AG08395 (cell line): Measurements from ENCODE around the gene DOK1.
A peak's percentile ranks its signal among the peaks of the same experiment; 100 is the strongest.

Source experiments
- DNase-seq: peaks from one replicate; pipeline ENCODE4 v3.0.0; 2012; ENCODE audit warnings: mixed read lengths, low spot score

DOK1 gene

GRCh38 chr2:74525717-74526648, 28.5 kb upstream of the DOK1 start, which contains the start of gene DQX1:
DQX1 (minus strand) TSS chr2:74526231; CDS start chr2:74525729, 502 bp downstream.
- DNase-seq: peak; percentile 31

GRCh38 chr2:74526649-74527230, 27.8 kb upstream of the DOK1 start:
- no peak for DNase-seq

- no peak for DNase-seq
Measured at GRCh38 chr2:74527741-74528140, 26.8 kb upstream of the DOK1 start.

DNA sequence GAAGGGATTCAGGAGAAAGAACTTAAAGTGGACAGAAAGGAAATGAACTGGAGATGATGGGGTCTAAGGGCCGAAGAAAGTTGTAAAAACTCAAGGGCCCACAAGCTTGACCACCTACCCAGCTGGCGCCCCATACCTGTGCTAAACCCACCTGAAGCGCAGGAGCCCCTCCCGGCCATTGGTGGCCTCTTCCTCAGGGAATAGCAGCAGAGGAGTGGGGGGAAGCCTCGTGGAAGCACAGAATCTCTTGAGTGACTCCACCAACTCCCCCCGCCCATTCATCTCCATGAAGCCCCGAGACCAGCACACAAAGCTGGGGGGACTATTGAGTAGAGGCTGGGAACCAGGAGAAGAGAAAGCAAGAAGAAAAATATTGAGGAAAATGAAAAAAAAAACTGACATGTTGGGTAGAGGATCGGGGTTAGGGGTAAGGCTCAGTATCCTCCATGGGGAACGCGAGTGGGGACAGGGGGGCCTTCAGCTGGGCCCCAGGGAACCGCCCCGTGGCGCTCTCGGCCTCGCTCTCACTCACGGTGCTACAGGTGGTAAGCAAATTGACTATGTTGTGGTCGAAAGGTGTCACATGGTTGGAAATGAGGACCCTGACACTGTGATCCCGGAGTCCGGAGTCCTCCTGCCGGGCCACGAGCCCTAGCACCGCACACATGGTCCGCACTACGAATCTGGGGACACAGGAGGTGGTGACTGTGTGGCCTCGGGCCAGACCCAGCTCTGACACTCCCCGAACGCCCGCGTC, 25.7 kb upstream of the DOK1 start:
- no peak for DNase-seq

DNA sequence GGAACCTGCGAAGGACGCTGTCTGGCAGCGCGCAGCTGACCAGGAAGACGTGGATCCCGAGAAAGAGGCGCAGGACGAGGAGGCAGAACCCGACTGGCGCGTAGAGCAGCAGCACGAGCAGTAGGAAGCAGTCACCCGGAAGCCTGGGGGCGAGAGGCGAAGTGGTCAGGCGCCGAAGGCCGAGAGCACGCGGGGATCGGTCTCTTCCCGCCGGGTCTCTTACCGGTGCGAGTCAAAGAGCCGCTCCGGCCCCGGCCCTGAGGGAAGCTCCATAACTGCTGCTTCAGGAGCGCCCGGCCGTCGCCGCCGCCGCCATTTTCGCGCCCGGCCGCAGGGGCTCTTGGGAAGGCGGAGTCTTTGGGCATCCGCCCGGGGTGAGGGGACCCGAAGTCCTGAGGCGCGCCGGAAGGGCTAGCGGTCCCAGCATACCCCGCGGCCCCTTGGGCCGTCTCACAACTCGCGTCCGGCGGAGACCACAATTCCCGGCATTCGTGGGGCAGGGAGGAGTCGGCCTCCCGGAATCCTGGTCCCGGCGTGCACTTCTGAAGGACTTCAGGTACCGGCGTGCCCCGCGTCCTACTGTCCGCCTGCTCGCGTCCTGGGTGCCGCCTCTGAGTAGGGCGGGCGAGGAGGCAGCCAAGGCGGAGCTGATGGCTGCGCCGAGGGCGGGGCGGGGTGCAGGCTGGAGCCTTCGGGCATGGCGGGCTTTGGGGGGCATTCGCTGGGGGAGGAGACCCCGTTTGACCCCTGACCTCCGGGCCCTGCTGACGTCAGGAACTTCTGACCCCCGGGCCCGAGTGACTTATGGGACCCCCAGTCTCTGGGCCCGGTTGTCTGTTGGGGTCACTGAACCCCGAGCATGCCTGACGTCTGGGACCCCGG, 24.9 kb upstream of the DOK1 start, which contains the start of the genes AUP1 and HTRA2:
AUP1 (minus strand) TSS at position 350 of the 882 bp plus-strand sequence; CDS start at position 273, 77 bp downstream.
HTRA2 (plus strand) TSS at position 577 of the 882 bp plus-strand sequence; CDS start at position 651, 74 bp downstream.
- DNase-seq: peak; percentile 99

DNA sequence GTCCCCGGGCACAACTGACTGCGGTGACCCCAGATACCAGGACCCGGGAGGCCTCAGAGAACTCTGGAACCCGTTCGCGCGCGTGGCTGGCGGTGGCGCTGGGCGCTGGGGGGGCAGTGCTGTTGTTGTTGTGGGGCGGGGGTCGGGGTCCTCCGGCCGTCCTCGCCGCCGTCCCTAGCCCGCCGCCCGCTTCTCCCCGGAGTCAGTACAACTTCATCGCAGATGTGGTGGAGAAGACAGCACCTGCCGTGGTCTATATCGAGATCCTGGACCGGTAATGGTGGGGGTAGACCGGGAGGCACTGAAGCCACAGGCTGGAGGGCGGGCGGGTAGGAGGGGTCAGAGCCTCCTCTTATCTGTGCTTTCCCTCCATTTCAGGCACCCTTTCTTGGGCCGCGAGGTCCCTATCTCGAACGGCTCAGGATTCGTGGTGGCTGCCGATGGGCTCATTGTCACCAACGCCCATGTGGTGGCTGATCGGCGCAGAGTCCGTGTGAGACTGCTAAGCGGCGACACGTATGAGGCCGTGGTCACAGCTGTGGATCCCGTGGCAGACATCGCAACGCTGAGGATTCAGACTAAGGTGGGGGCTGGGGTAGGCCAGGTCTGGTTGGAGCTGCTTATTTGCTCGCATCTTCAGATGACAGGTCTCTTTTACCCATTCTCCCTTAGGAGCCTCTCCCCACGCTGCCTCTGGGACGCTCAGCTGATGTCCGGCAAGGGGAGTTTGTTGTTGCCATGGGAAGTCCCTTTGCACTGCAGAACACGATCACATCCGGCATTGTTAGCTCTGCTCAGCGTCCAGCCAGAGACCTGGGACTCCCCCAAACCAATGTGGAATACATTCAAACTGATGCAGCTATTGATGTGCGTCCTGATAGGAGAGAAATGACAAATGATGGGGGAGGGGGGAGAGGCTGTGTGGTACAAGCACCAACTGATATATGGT, 24.0 kb upstream of the DOK1 start:
- DNase-seq: peak; percentile 57

DNA sequence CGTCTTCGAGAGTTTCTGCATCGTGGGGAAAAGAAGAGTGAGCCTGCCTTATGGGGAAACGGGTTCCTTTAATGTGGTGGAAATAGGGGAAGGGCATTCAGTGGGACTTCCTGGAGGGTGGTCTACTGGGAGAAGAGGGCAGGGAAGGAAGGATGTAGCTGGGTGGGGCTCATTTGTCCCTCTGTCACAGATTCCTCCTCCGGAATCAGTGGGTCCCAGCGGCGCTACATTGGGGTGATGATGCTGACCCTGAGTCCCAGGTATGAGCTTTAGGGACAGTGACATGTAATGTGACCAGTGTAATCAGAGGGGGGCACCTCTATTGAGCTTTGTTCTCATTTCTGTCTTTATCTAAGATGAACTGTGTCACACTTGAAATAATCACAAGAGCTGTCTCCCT, 22.9 kb upstream of the DOK1 start:
- DNase-seq: no peak

- DNase-seq: no peak
Measured at GRCh38 chr2:74532222-74532621, 22.3 kb upstream of the DOK1 start.

GRCh38 chr2:74533464-74533863, 21.1 kb upstream of the DOK1 start:
- no peak for DNase-seq

GRCh38 chr2:74534411-74534810, 20.1 kb upstream of the DOK1 start:
- no peak for DNase-seq

- DNase-seq: no peak
Measured at GRCh38 chr2:74535440-74535965, 19.0 kb upstream of the DOK1 start.

- DNase-seq: no peak
Measured at GRCh38 chr2:74536166-74536950, 18.2 kb upstream of the DOK1 start.

GRCh38 chr2:74537140-74537539, 17.4 kb upstream of the DOK1 start:
- no peak for DNase-seq

GRCh38 chr2:74538881-74539339, 15.6 kb upstream of the DOK1 start:
- DNase-seq: no peak

DNA sequence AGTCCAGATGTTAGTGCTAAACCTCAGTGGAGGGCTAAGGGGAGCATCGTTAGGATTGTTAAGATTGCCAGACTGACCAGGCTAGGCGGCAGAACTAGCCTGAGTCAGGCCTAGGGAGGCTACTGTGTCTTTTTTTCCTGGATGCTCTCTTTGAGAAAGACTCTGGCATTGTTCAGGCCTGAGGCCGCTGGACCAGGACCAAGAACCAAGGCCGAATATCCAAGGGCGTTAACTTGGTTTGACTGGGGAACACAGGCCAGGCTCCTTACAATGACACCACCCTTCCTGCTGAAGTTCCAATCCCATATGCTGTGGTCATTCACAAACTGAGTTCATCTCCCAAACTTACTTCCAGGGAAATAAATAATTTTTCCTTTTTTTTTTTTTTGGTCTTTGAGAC, 14.2 kb upstream of the DOK1 start:
- DNase-seq: peak; percentile 88

GRCh38 chr2:74542978-74543377, 11.5 kb upstream of the DOK1 start:
- no peak for DNase-seq

DNA sequence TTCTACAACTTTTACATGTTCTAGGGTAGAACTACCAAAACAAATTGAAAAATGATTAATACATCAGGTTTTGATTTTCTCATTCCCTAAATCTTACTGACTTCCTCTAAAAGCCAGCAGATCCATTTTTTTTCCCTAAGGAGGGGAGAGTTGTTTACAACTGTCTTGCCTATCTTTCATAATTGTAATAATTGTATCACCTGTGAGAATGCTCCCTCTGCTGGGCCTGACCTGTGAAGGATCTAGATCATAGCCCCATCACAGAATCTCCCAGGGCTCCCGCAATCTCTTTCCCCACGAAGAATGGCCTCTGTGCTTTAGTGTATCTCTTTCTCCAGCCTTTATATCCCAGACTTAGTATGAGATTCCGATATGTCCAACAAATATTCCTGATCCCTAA, 9.9 kb upstream of the DOK1 start:
- no peak for DNase-seq

- no peak for DNase-seq
Measured at GRCh38 chr2:74546004-74546403, 8.5 kb upstream of the DOK1 start.

DNA sequence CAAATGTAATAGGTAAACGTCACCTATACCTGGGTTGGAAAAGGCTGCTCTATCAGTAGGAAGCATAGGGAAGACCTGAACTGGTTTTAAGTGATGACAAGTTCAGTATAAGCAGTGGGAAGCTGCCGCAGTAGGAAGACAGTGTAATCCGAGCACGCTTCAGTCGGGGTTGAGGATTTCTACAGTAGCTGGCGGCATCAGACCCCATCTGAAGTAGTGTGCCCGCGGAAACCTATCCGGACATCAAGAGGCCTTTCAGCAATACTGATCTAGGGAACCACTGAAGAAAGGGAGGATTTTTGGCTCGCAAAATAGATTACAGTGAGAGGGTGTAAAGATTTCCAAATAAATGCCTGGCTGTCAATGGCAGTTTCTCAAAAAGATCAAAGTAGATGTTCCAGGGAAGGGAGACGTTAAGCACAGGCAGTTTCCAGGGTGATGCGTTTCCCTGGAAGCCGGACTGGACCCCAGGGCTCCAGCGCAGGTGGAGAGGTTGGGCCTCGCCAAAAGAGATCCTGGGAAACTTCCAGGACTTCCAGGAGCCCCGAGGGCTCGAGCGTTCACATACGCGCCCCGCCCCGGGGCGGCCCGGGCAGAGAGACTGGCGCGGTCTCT, 6.1 kb upstream of the DOK1 start:
- DNase-seq: no peak
